WTC11 (cell line): ENCODE measurements around the gene MYG1. TPM values are rescaled to one million over a fixed set of nuclear protein-coding genes. Genes with fewer than 3 reads are reported as not detected.

Experiments
- ATAC-seq: fragments of 200-7000 bp; cut with Tn5 transposase; 2 replicates; pipeline ENCODE4 v1.10.0; 2021; ENCODE audit warnings: mild to moderate bottlenecking, moderate library complexity
- CTCF ChIA-PET: fragments of 300-600 bp; sonication (Branson Sonifier 250); formaldehyde crosslinking; loops from one replicate; lab custom pipeline; 2021; ENCODE audit warnings: antibody characterized with exemption; lab: Charles Lee
- POLR2A ChIA-PET: fragments of 350-600 bp; sonication (Branson Sonifier 250); formaldehyde crosslinking; loops from one replicate; lab custom pipeline; 2021; ENCODE audit warnings: antibody characterized with exemption; lab: Charles Lee
- DNase-seq: peaks from one replicate; pipeline ENCODE4 v3.0.0; 2021; ENCODE audit warnings: low spot score
- H3K27ac Mint-ChIP-seq: 2 replicates; pipeline ENCODE4 v1.8.0; 2021; ENCODE audit warnings: mixed read lengths
- H3K27me3 Mint-ChIP-seq: 2 replicates; pipeline ENCODE4 v1.8.0; 2021; ENCODE audit warnings: low read depth, mild to moderate bottlenecking, moderate library complexity, mixed read lengths
- H3K36me3 Mint-ChIP-seq: 2 replicates; pipeline ENCODE4 v1.8.0; 2021; ENCODE audit warnings: mixed read lengths
- H3K4me1 Mint-ChIP-seq: 2 replicates; pipeline ENCODE4 v1.8.0; 2022; ENCODE audit warnings: mixed read lengths
- H3K4me3 Mint-ChIP-seq: 2 replicates; pipeline ENCODE4 v1.8.0; 2021; ENCODE audit warnings: mild to moderate bottlenecking, moderate library complexity, mixed read lengths
- H3K9me3 Mint-ChIP-seq: 2 replicates; pipeline ENCODE4 v1.8.0; 2021; ENCODE audit warnings: mixed read lengths
- MXD4 ChIP-seq: fragments of 250-450 bp; sonication (Bioruptor Pico); IDR thresholded peaks from 2 replicates; pipeline ENCODE4 v1.8.0; 2021; ENCODE audit warnings: mild to moderate bottlenecking, moderate library complexity, borderline replicate concordance
- MYBL2 ChIP-seq: sonication (generic); formaldehyde crosslinking; IDR thresholded peaks from 2 replicates; pipeline ENCODE4 v1.8.1; 2023; ENCODE audit warnings: mild to moderate bottlenecking, moderate library complexity, missing genetic modification reagents
- NFATC4 ChIP-seq: fragments of 250-450 bp; sonication (Bioruptor Pico); IDR thresholded peaks from 2 replicates; pipeline ENCODE4 v1.9.0; 2021; ENCODE audit warnings: mild to moderate bottlenecking
- NR2C2 ChIP-seq: sonication (generic); formaldehyde crosslinking; IDR thresholded peaks from 2 replicates; pipeline ENCODE4 v1.8.0; 2022; ENCODE audit warnings: mild to moderate bottlenecking, missing genetic modification reagents
- ZNF219 ChIP-seq: sonication (generic); formaldehyde crosslinking; IDR thresholded peaks from 2 replicates; pipeline ENCODE4 v1.8.0; 2023; ENCODE audit warnings: missing genetic modification reagents, mild to moderate bottlenecking, borderline replicate concordance
- total RNA-seq: library from RNA; stranded (reverse); gene quantifications from 3 replicates; pipeline ENCODE4 v1.2.3, GENCODE V29; 2021

The MYG1 gene
- total RNA-seq, 1 experiment from 2014 or later, result 93.1 TPM

- no peaks in the 10 kb centered on the region for H3K9me3 Mint-ChIP-seq
- TF ChIP-seq NFATC4 (no peak), MXD4 (no peak), NR2C2 (CRISPR knock-in tag) (no peak), MYBL2 (no peak), ZNF219 (CRISPR knock-in tag) (no peak)
- TF ChIP-seq, all 79 proteins: peak for 0
- DNase-seq (no peak), ATAC-seq (no peak)
- ChIA-PET POLR2A (interaction anchor here (0.6 to 0.7 kb wide), 2 partner anchors 10 to 41 kb away, joined by 3 to 8 read pairs; no protein-coding TSS in a partner anchor), CTCF (interaction anchor here (0.7 to 5.4 kb wide), 4 partner anchors 26 to 154 kb away, joined by 3 to 113 read pairs (median 4); partner anchors contain the start of gene AMHR2)
- no peak overlapping the region for H3K27ac Mint-ChIP-seq
- no peaks in the 10 kb centered on the region for H3K27me3 Mint-ChIP-seq
- H3K4me1 Mint-ChIP-seq, result 0 out of 2 replicates have a peak, but pooled peaks cover 4% of the 10 kb centered on the region
- no peaks in the 10 kb centered on the region for H3K36me3 Mint-ChIP-seq
- H3K4me3 Mint-ChIP-seq, result no peak overlapping the region
Measured at GRCh38 chr12:53355121-53355520, 55.6 kb downstream of the MYG1 start.

Other genes starting within 250 kb of the MYG1 start
- gene TNS2, start 249.6 kb upstream of the MYG1 start, total RNA-seq, result 3.4 to 7.7 TPM (median 4.1 TPM) in 3 replicates
- 6.5 to 11.9 TPM (median 6.8 TPM) in 3 replicates for gene SPRYD3, start 220.3 kb upstream of the MYG1 start, total RNA-seq
- 6.4 to 11.2 TPM (median 7.4 TPM) in 3 replicates for gene IGFBP6, start 202.0 kb upstream of the MYG1 start, total RNA-seq
- gene SOAT2, start 196.2 kb upstream of the MYG1 start, total RNA-seq, result not detected in 3 replicates
- gene ZNF740, start 119.0 kb upstream of the MYG1 start, total RNA-seq, result 26.6 to 36.6 TPM (median 36.1 TPM) in 3 replicates
- 11.5 to 12.6 TPM (median 12.3 TPM) in 3 replicates for gene CSAD, start 118.8 kb upstream of the MYG1 start, total RNA-seq
- gene ITGB7, start 92.4 kb upstream of the MYG1 start, total RNA-seq, result 0.90 to 1.4 TPM (median 1.1 TPM) in 3 replicates
- gene RARG, start 67.5 kb upstream of the MYG1 start, total RNA-seq, result 68.1 to 77.2 TPM (median 69.7 TPM) in 3 replicates
- gene ESPL1, start 31.4 kb upstream of the MYG1 start, total RNA-seq, result 41.5 to 61.4 TPM (median 48.5 TPM) in 3 replicates
- gene PFDN5, start 4.2 kb upstream of the MYG1 start, total RNA-seq, result 263 to 286 TPM (median 270 TPM) in 3 replicates
- 95.8 to 104 TPM (median 98.9 TPM) in 3 replicates for gene AAAS, start 21.9 kb downstream of the MYG1 start, total RNA-seq
- gene SP7, start 36.7 kb downstream of the MYG1 start, total RNA-seq, result 0.09 TPM in 1 of 3 replicates, not detected in the others
- 77.3 to 87.2 TPM (median 79.4 TPM) in 3 replicates for gene SP1, start 80.5 kb downstream of the MYG1 start, total RNA-seq
- gene AMHR2, start 124.2 kb downstream of the MYG1 start, total RNA-seq, result not detected in 3 replicates
- gene PRR13, start 142.0 kb downstream of the MYG1 start, total RNA-seq, result 150 to 187 TPM (median 155 TPM) in 3 replicates
- 981 to 1,004 TPM (median 984 TPM) in 3 replicates for gene PCBP2, start 152.4 kb downstream of the MYG1 start, total RNA-seq
- gene MAP3K12, start 199.8 kb downstream of the MYG1 start, total RNA-seq, result 23.6 to 27.9 TPM (median 25.1 TPM) in 3 replicates
- 69.0 to 74.0 TPM (median 69.1 TPM) in 3 replicates for gene TARBP2, start 201.6 kb downstream of the MYG1 start, total RNA-seq
- gene NPFF, start 207.8 kb downstream of the MYG1 start, total RNA-seq, result 0.57 to 0.80 TPM (median 0.59 TPM) in 3 replicates